Retinal pigment epithelial cell (primary cell): ENCODE measurements around the gene PDE3A.

ENCODE experiments used
- DNase-seq: peaks from one replicate; pipeline ENCODE4 v3.0.0-alpha.2; 2010; ENCODE audit warnings: low read depth
- H3K4me3 ChIP-seq: 2 replicates; pipeline ENCODE4 v1.5.1; 2011; ENCODE audit warnings: mild to moderate bottlenecking, low read length, control low read depth, moderate library complexity
- TF ChIP-seq, protein P1 (sequence below): conservative IDR thresholded peaks from 2 replicates; pipeline ENCODE4 v1.5.1; 2011; ENCODE audit warnings: low read depth, low read length, control low read depth, inconsistent platforms

Gene PDE3A

DNA sequence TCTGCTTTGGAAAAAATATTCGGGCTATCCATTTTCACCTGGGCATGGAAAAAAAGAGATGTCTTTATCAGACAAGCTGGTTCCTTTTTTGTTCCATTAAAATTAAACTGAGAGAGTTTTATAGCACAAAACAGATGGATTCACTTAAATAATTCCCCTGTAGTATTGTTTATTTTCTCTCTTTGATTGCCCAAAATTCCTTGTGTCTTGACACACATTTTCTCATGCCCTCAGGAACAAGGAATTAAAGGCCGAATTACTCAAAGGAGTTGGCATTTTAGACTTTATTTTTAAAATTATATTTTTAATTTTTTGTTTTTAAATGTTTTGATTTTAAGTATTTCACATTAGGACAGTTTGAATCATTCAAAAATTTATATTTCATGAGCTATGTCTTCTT lies 257.2 kb downstream of the PDE3A start:
- TF ChIP-seq, protein P1, sequence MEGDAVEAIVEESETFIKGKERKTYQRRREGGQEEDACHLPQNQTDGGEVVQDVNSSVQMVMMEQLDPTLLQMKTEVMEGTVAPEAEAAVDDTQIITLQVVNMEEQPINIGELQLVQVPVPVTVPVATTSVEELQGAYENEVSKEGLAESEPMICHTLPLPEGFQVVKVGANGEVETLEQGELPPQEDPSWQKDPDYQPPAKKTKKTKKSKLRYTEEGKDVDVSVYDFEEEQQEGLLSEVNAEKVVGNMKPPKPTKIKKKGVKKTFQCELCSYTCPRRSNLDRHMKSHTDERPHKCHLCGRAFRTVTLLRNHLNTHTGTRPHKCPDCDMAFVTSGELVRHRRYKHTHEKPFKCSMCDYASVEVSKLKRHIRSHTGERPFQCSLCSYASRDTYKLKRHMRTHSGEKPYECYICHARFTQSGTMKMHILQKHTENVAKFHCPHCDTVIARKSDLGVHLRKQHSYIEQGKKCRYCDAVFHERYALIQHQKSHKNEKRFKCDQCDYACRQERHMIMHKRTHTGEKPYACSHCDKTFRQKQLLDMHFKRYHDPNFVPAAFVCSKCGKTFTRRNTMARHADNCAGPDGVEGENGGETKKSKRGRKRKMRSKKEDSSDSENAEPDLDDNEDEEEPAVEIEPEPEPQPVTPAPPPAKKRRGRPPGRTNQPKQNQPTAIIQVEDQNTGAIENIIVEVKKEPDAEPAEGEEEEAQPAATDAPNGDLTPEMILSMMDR, result no peak
- no peak for DNase-seq

DNA sequence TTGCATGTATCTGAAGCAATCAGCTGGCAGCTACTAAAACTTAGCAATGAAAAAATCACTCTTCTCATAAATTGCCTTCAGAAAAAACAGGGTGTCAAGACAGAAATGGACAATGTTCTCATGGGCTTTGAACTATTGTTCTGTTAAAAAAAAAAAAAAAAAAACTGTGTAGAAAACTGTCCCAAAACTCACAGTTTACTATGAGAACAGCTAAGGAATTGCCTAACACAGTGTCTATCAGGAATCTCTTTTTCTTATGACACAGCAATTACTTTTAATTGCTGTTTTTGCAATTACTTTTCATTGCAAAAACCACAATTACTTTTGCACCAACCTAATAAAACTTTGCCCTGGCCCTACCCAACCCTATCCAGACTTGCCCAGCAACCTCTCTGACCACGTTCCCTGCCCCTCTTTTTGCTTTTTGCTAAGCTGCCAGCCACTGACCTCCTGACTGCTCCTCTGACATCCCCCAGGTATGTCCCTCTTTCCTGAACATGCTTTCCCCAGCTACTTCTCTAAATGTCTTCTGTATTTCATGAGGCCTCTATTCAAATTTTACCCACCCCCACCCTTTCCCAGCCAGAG lies 258.8 kb downstream of the PDE3A start:
- TF ChIP-seq, protein P1, result no peak
- DNase-seq, result no peak
- no peak overlapping the region for H3K4me3 ChIP-seq

More for the DNA sequence above, 257.2 kb downstream of the PDE3A start:
- no peak overlapping the region for H3K4me3 ChIP-seq

DNA sequence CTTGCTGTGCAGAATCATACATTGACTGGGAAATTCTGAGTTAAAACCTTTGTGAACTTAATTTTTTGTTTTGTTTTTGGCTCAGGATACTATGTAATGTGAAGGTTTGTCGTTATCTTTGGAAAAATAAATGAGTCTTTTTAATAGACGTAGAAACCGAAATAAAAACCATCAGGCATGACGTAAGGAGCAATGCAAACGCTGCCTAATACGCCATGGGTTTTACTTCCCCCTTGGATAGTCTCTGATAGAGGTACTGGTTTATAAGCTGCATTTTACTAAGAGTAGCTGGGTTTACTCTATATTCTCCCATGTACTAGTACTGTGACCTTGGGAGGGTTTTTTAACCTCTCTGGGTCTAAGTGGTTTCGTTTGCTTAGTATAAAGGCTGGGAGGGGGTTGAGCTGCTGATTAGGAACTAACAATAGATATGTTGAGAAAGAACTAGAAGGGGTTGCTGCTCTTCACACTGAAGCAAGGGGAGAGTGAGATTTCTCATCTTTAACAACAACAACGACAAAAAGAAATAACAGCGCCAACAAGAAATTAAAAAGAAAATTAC lies 260.0 kb downstream of the PDE3A start:
- TF ChIP-seq, protein P1, result no peak
- no peak overlapping the region for H3K4me3 ChIP-seq
- DNase-seq, result no peak

DNA sequence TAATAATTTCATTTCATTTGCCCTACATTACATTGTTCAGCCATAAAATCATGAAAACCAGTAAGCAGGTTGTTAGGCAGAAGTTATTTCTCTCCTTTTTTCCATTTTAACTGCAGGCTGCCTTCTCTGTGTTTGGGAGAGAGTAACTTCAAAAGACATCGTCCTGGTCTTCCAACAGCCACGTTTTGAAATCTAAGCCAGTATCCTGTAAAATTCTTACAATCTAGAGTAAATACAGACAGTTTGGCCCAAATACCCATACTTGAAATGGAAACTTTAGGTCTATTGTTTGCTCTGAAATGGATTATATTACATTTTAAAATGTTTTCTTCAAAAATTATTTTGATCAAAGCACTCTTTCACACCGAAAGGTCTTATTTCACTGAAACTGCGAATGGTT lies 260.7 kb downstream of the PDE3A start:
- DNase-seq, result no peak
- TF ChIP-seq, protein P1, result no peak

DNA sequence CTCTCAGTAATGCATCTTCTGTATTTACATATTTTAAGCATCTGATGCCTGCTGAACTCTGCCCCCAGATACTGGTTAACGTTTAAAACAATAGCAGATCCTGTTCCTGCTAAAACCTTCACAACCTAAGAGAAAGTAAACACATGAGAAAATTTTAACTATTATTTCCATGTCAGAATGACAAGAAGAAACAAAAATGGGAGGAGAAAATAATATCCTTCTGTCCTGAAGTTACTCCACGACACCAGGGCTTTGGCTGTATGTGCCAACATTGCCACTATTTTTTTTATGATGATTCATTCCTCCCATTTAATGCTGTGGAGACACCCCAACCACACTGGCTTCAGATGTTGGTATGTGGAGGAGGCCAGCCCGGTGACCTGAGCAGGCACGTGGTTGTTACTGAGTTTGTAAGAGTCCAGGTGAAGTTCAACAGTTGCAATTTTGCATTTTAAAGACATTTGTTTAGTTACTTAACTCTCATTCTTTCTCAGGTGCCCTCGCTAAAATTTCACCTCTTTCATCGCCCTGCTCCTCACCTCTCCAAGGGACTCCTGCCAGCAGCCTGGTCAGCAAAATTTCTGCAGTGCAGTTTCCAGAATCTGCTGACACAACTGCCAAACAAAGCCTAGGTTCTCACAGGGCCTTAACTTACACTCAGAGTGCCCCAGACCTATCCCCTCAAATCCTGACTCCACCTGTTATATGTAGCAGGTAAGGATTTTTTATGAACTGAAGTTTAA lies 261.2 kb downstream of the PDE3A start:
- no peak overlapping the region for H3K4me3 ChIP-seq
- DNase-seq, result peak; percentile 46
- TF ChIP-seq, protein P1, result no peak

More for the DNA sequence above, 260.7 kb downstream of the PDE3A start:
- no peak overlapping the region for H3K4me3 ChIP-seq

DNA sequence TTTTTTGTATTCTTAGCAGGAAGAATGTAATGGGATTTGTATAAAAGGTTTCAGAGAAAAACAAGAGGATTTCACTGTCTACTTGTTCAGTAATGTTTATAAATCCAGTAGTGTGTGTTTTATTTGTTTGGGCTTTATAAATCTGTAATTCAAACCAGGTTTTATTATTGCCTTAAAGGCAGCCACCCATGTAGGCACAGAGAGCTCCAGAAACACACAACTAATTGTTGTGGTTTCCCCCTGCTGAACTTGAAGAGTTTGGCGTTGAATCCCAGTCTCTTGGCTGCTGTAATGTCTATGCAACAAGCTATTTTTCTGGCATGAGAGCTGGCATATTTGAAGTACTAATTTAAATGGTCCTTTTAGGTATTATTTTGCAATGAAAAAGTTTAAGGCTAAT lies 263.4 kb downstream of the PDE3A start:
- TF ChIP-seq, protein P1, result no peak
- no peak overlapping the region for H3K4me3 ChIP-seq
- no peak for DNase-seq
